ENCODE results near the gene BUD13. TPM values are rescaled to one million over a fixed set of nuclear protein-coding genes. Genes with fewer than 3 reads are reported as not detected.
"Not testable (repeated sequence)": the region's sequence is repeated elsewhere in the genome, so short reads cannot be mapped to it uniquely, and the experiment has no call there.

BUD13 gene, protein sequence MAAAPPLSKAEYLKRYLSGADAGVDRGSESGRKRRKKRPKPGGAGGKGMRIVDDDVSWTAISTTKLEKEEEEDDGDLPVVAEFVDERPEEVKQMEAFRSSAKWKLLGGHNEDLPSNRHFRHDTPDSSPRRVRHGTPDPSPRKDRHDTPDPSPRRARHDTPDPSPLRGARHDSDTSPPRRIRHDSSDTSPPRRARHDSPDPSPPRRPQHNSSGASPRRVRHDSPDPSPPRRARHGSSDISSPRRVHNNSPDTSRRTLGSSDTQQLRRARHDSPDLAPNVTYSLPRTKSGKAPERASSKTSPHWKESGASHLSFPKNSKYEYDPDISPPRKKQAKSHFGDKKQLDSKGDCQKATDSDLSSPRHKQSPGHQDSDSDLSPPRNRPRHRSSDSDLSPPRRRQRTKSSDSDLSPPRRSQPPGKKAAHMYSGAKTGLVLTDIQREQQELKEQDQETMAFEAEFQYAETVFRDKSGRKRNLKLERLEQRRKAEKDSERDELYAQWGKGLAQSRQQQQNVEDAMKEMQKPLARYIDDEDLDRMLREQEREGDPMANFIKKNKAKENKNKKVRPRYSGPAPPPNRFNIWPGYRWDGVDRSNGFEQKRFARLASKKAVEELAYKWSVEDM
- 10 to 100 TPM; 29.3 to 42.9 TPM for total RNA-seq

DNA sequence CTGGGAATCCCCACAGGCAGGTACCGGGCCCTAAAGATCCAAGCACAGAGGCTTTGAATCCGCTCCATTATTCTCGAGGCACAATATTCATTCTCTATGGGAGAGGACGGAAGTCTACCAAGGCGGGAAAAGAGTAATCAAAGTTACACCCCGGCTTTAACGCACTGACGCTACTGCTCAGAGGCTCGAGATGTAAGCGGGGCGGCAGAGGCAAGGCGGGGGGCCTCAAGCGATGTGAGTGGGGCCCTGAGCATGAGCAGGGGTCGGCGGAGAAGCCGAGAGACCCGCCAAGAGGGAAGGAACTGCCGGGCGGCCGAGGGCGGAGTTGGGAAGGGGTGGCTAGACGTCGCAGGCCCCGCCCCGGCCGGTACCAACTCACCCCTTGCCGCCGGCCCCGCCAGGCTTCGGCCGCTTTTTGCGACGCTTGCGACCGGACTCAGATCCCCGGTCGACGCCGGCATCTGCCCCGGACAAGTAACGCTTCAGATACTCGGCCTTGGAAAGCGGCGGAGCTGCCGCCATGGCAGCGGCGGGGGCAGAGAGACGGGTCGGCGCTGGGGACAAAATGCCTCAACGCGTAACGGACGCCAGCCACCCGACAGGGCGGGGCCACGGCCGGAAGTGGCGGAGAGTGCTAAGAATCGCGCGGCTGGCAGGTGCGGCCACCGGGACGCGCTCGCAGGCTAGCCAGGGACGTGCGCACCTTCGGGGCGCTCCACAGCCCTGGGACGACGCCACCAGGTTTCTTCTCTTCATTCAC, at the start of gene BUD13:
Gene BUD13, minus strand, starts transcription at position 545 of the 760 bp plus-strand sequence. Its CDS starts 23 bp downstream, at position 522.
- Mint-ChIP-seq H3K9me3 (no peaks in the 10 kb centered on the region), H3K27ac (peak within 1 kb of the TSS; percentile 92 to 100), H3K36me3 (peaks cover 19 to 22% of the 10 kb centered on the region in 2 donors)
- ATAC-seq (peak; percentile 89 to 93), DNase-seq (ENCODE audit: low spot score in 2 of 2) (peak; percentile 93 to 97)

DNA sequence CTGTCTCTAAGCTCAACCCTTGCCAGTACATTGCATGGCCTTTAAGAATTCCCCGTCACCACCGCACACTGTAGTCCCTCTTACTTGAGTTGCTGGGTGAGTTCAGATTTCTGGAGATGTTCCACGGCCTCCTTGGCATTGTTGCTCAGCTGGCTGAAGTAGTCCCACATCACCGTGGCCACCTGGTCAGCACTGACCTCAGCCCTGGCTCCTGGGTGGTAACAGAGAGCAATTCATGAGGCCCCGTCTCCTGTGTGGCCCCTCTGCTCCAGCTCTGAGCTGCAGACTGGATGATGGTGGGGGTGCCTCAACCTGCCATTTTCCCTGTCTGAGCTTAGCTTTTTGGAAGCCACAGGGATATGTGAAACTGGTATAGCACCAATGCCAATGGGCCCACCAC, 49.8 kb upstream of the BUD13 start:
- H3K9me3 Mint-ChIP-seq: no peaks in the 10 kb centered on the region
- ATAC-seq (no peak), DNase-seq (ENCODE audit: low spot score in 2 of 2) (no peak)
- H3K36me3 Mint-ChIP-seq: no peaks in the 10 kb centered on the region
- no peak overlapping the region for H3K27ac Mint-ChIP-seq

DNA sequence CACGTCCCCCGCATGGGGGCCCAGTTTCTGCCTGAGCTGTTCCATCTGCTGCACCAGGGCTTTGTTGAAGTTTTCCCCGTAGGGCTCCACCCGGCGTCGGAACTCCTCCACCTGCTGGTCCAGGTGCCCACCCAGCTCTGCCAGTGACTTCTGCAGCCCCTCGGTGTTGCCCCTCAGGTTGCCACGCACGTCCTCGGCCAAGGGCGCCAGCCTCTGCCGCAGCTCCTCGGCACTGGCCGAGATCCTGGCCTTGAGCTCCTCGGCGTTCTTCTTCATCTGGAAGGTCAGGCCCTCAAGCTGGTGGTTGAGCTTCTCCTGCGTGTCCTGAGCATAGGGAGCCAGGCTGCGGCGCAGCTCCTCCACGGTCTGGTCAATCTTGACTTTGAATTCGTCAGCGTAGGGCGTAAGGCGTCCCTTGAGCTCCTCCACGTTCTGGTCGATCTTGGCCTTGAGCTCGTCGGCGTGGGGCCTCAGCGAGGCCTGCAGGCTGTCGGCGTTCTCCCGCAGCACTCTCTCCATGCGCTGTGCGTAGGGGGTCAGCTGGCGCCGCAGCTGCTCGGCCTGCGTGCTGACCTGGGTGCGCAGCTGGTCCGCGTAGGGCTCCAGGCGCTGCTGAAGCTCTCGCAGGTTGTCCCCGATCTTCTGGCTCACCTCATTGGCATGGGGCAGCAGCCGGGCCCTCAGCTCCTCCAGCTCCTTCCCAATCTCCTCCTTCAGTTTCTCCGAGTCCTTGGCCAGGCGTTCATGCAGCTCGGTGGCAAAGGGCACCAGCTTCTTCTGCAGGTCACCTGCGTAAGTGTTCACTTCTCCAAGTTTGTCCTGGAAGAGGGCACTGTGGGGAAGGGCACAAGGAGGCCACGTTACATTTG, 48.5 kb upstream of the BUD13 start:
- no peak overlapping the region for H3K27ac Mint-ChIP-seq
- DNase-seq (ENCODE audit: low spot score in 2 of 2) (no peak), ATAC-seq (no peak)
- no peaks in the 10 kb centered on the region for H3K9me3 Mint-ChIP-seq
- no peaks in the 10 kb centered on the region for H3K36me3 Mint-ChIP-seq

DNA sequence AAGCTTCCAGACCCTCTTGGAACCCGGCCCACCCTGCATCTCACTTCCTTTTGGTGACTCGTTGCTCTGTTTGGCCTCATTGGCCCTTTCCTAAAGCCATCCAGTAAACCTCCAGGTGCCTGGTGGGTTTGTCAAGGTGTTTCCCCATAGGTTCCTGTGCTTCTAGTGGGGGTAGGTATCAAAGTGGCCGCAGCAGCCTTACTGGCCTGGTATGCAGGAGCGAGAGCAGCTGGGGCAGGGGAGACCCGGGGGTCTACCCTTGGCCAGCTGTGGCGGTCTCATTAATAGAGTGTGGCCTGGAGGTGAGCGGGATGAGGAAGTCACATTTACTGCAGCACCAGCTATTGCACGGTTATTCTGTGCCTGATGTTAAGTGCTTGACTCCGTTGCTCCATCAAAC, 46.3 kb upstream of the BUD13 start:
- Mint-ChIP-seq H3K9me3 (no peaks in the 10 kb centered on the region), H3K36me3 (no peaks in the 10 kb centered on the region), H3K27ac (no peak overlapping the region)
- no peak for ATAC-seq
- DNase-seq (ENCODE audit: low spot score in 2 of 2): no peak

DNA sequence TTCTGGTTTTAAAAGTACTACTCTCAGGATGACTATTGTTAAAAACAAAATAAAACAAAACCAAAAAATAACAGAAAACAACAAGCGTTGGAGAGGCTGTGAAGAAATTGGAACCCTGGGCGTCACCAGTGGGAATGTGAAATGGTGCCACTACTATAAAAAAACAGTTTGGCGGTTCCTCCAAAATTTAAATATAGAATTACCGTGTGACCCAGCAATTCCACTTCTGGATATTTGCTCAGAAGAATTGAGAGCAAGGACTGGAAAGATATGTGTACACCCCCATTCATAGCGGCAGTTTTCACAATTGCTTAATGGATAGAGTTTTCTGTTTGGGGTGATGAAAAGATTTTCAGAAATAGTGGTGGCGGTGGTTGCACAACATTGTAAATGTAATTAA, 41.7 kb upstream of the BUD13 start:
- Mint-ChIP-seq H3K9me3 (no peaks in the 10 kb centered on the region), H3K36me3 (no peaks in the 10 kb centered on the region)
- DNase-seq (ENCODE audit: low spot score in 2 of 2): no peak

DNA sequence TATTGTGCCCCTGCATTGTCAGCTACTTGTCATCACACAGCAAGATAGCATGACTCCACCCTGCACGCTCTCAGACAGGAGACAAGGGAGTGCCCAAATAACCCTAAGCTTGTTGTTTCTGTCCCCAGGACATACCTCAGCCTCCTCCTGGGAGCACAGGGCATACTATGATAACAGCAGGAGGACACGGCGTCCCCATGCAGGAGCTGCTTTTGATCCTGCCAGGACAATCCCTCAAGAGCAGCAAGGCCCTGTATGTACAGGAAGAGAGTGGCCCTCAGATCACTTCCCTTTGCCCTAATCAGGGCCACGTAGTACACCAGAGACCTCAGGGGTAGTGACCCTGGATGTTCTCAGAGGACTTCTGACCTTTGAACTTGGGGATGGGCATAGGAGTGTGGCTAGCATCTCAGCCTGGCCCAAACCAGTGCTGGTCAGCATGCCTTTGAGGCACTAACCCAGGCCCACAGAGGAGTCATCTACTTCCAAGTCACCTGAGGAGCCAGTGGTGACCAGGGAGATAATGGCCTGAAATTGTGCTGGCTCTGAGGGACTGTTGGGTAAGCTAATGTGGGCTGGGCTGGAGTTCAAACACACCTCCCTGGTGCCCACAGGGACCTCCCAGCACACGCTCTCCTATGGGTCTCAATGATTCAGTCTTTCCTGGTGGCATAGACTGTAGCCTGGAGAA, 41.1 kb upstream of the BUD13 start:
- H3K27ac Mint-ChIP-seq: no peak overlapping the region
- no peaks in the 10 kb centered on the region for H3K9me3 Mint-ChIP-seq
- ATAC-seq (no peak), DNase-seq (ENCODE audit: low spot score in 2 of 2) (no peak)
- no peaks in the 10 kb centered on the region for H3K36me3 Mint-ChIP-seq

More for the DNA sequence above, 41.7 kb upstream of the BUD13 start:
- no peak overlapping the region for H3K27ac Mint-ChIP-seq
- ATAC-seq: no peak

DNA sequence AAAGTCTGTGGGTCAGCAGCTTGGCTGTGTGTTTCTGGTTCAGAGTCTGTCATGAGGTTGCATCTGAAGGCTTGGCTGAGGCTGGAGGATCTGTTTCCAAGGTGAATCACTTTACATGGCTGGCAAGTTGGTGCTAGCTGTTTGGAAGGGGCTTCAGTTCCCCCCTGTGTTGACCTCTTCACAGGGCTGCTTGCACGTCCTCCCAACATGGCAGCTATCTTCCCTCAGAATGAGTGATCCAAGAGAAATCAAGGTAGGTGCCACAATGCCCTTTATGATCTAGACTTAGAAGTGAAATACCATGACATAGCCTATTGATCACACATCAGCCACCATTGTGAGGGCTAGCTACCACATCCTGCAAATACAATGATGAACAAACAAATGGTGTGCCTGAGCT, 40.4 kb upstream of the BUD13 start:
- no peaks in the 10 kb centered on the region for H3K9me3 Mint-ChIP-seq
- DNase-seq (ENCODE audit: low spot score in 2 of 2): no peak
- H3K36me3 Mint-ChIP-seq: no peaks in the 10 kb centered on the region
- no peak overlapping the region for H3K27ac Mint-ChIP-seq
- peak; percentile 5 to 18 for ATAC-seq

DNA sequence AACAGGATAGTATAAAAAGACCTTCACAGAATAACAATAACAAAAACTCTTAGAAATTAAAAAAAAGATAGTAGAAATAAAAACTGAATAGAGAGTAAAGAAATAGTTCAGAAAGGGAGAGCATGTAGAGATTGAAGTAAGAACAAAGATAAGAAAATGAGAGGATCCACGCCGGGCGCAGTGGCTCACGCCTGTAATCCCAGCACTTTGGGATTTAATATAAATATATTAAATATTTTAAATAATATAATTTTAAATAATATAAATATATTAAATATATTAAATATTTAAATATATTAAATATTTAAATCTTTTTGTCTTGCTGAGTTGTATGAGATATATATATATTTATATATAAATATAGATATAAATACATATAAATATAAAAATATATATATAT, 39.3 kb upstream of the BUD13 start:
- Mint-ChIP-seq H3K36me3 (no peaks in the 10 kb centered on the region), H3K27ac (no peak overlapping the region), H3K9me3 (no peaks in the 10 kb centered on the region)
- ATAC-seq (no peak), DNase-seq (ENCODE audit: low spot score in 2 of 2) (no peak)

DNA sequence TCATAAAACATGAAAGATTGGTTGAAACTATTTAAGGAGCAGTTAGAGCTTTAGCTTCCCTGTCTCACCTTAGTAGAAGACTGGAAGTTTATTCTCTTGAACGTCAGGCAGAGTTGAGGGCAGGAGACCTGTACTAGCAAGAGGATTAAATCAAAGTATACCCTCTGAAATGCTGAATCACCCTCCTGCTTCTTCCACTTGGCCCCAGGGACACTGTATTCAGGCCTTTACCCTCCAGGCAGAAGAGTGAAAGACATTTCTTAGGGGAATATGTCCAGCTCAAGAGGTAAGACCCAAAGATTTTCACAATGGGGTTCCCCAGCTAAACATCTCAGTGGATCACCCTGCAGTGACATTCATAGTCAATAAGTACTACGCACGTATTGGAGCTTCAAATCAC, 38.4 kb upstream of the BUD13 start:
- Mint-ChIP-seq H3K9me3 (no peaks in the 10 kb centered on the region), H3K36me3 (no peaks in the 10 kb centered on the region), H3K27ac (no peak overlapping the region)
- DNase-seq (ENCODE audit: low spot score in 2 of 2) (no peak), ATAC-seq (peak; percentile 4 to 26)

DNA sequence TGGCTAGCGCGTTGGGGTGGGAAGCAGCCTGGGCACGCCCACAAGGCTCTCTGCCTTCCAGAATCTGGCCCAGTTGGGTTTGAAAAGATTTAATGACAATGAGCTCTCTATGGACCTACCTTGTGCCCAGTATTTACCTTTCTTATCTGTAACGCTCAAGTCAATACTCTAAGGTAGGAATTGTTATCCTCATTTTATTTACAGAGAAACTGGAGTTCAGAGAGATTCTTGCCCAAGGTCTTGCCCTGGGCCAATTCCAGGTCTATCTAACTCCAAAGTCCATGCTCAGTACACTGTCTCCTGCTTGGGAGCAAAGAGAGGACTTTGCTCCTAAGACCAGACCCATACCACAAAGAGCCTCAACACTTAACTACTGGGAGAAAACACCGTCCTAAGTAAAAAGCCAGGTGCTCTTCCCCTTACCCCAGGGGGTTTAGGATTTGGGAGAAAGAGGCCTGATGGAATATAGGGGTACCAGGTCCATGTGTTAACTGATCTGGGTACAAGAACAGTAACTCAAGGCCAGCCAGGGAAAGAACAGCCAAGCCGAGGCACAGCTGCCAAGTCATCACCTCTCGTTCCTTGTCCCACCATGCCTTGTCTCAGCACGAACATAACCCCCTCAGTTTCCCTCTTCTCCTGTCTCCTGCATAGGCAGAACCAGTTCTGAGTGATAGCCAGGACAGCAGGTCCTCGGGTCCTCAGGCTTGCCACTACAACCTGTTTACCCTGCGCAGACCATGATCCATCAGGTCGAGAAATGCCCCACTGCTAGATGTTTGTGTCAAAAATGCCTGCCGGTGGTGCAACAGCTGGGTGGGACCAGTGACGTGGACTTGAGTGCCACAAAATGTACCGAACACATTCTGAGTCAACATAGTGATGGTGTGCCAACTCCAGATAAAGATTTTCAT, 35.7 kb upstream of the BUD13 start:
- Mint-ChIP-seq H3K27ac (no peak overlapping the region), H3K9me3 (no peaks in the 10 kb centered on the region), H3K36me3 (no peaks in the 10 kb centered on the region)
- ATAC-seq (no peak), DNase-seq (ENCODE audit: low spot score in 2 of 2) (no peak)

DNA sequence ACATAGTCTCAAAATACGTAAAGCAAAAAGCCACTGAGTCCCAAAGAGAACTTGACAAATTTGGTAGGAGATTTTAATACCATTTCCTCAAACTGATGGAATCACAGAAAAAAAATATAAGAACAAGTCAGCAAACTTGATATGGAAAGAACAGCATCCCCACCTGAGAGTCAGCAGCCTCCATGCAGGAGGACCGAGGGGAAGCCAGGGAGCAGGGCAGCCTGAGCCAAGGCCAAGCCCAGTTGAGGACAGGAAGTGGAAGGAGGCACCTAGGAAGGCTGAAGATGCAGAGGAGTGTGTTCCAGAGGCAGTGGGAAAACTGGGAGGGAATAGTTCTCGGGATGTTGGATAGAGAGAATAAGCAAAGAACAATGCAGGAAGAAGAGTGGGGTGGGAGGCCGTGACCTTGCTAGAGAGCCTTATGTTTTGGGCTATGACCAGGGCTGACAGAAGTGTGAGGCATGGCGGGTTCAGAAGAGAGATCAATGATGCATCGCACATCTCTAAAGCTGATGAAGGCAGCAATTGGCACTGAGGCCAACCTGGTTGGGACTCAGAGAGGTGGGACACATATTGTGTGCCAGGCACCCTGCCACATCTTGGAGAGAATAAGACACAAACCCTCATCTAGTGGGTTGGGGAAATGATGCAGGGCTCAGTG, 34.9 kb upstream of the BUD13 start:
- Mint-ChIP-seq H3K9me3 (no peaks in the 10 kb centered on the region), H3K27ac (no peak overlapping the region), H3K36me3 (no peaks in the 10 kb centered on the region)
- no peak for ATAC-seq
- no peak for DNase-seq (ENCODE audit: low spot score in 2 of 2)

DNA sequence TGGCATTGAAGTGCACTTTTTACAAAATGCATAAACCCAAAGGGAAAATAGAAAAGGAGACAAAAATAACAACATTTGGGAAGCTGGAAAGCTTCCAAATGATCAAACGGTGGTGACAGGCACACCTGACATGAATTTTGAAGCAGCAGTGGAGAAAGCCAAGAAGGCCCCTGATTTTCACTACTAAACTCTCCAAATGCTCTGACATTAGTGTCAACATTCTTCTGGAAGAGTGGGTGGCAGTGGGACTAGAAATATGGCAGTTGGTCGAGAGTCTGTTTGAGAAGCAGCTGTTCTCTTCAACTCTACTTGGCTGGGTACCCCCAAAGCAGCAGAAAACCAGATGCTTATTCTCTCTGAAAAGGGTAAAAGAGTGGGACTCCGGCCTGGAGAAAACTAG, 31.2 kb upstream of the BUD13 start:
- H3K36me3 Mint-ChIP-seq: no peaks in the 10 kb centered on the region
- H3K9me3 Mint-ChIP-seq: no peaks in the 10 kb centered on the region
- DNase-seq (ENCODE audit: low spot score in 2 of 2) (no peak), ATAC-seq (no peak)
- H3K27ac Mint-ChIP-seq: no peak overlapping the region

DNA sequence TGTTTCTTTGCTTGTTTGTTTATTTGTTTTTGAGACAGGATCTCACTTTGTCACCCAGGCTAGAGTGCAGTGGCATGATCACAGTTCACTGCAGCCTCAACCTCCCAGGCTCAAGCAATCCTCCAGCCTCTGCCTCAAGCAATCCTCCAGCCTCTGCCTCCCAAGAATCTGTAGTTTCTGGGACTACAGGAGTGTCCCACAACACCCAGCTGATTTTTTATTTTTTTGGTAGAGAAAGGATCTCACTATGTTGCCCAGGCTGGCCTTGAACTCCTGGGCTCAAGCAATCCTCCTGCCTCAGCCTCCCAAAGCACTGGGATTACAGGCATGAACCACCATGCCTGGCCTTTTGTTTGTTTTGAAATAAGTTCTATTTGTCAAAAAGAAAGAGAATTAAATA, 28.9 kb upstream of the BUD13 start:
- not testable (repeated sequence) for DNase-seq (ENCODE audit: low spot score in 2 of 2); H3K27ac Mint-ChIP-seq; H3K36me3 Mint-ChIP-seq; H3K9me3 Mint-ChIP-seq; ATAC-seq

DNA sequence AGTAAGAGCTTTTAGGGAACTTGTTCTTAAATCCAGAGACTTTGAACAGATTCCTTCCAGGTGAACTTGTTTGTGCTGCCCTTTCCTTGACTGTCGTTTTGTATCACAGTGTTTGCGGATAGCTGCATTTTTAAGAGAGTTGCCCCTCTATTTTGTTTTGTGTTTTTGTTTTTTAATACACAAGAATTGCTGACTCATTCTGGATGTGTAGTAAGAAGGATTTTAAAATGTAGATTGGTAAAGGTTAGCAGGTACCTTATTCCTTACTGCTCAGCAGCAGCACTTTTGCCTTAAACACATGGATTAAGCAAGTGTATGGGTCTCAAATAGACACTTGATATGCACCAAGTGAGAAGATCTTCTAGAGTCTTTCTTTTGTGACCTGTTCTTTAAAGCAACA, 27.8 kb upstream of the BUD13 start:
- Mint-ChIP-seq H3K27ac (no peak overlapping the region), H3K36me3 (no peaks in the 10 kb centered on the region), H3K9me3 (no peaks in the 10 kb centered on the region)
- ATAC-seq (no peak), DNase-seq (ENCODE audit: low spot score in 2 of 2) (no peak)

DNA sequence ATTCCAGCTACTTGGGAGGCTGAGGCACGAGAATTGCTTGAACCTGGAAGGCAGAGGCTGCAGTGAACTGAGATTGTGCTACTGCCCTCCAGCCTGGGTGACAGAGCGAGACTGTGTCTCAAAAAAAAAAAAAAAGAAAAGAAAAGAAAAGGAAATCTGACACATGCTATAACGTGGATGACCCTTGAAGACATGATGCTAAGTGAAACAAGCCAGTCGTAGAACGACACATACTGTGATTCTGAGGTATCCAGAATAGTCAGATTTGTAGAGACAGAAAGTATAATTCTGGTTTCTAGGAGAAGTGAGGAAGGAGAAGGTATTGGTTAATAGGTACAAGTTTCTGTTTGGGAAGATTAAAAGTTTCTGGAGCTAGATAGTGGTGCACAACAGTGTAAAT, 25.6 kb upstream of the BUD13 start:
- Mint-ChIP-seq H3K9me3 (no peaks in the 10 kb centered on the region), H3K36me3 (no peaks in the 10 kb centered on the region), H3K27ac (no peak overlapping the region)
- DNase-seq (ENCODE audit: low spot score in 2 of 2) (no peak), ATAC-seq (peak; percentile 62 to 98)

Measured in activated naive CD4-positive, alpha-beta T cell treated with anti-CD3 and anti-CD28 coated beads, Interleukin-2, amount 50 U/mL, for 72 hours (primary cell).